Activated CD8-positive, alpha-beta memory T cell treated with anti-CD3 and anti-CD28 coated beads for 48 hours (primary cell): Measurements from ENCODE around the gene OPCML.

Source experiments
- DNase-seq, 3 experiments: peaks; one replicate each; pipeline ENCODE4 v3.0.0-alpha.2; 2020; ENCODE audit warnings: low read depth in 2 of 3, low spot score in 2 of 3

Gene OPCML

GRCh38 chr11:133531971-133532651 lies at the start of gene OPCML:
Gene OPCML (minus strand): TSS chr11:133532501.
- no peak for DNase-seq

GRCh38 chr11:133581091-133581490 lies 48.8 kb upstream of the OPCML start:
- no peak for DNase-seq

GRCh38 chr11:133579165-133580031 lies 47.1 kb upstream of the OPCML start:
- no peak for DNase-seq

GRCh38 chr11:133577403-133577802 lies 45.1 kb upstream of the OPCML start:
- no peak for DNase-seq

GRCh38 chr11:133576351-133576750 lies 44.0 kb upstream of the OPCML start:
- DNase-seq, result no peak

GRCh38 chr11:133573081-133573480 lies 40.8 kb upstream of the OPCML start:
- no peak for DNase-seq

- no peak for DNase-seq
These were observed 38.1 kb upstream of the OPCML start for GRCh38 chr11:133570376-133570775.

- no peak for DNase-seq
These were observed 31.3 kb upstream of the OPCML start for GRCh38 chr11:133563505-133564025.

- no peak for DNase-seq
These were observed 28.2 kb upstream of the OPCML start for GRCh38 chr11:133560472-133560855.

- no peak for DNase-seq
These were observed 27.7 kb upstream of the OPCML start for GRCh38 chr11:133559833-133560471.

- DNase-seq, result no peak
These were observed 27.1 kb upstream of the OPCML start for GRCh38 chr11:133559382-133559781.

- no peak for DNase-seq
These were observed 22.7 kb upstream of the OPCML start for GRCh38 chr11:133555034-133555433.

GRCh38 chr11:133553885-133554740 lies 21.8 kb upstream of the OPCML start:
- DNase-seq, result no peak

- DNase-seq, result no peak
These were observed 20.6 kb upstream of the OPCML start for GRCh38 chr11:133552938-133553337.

GRCh38 chr11:133551064-133551463 lies 18.8 kb upstream of the OPCML start:
- no peak for DNase-seq

GRCh38 chr11:133549826-133550225 lies 17.5 kb upstream of the OPCML start:
- DNase-seq, result no peak

- no peak for DNase-seq
These were observed 16.3 kb upstream of the OPCML start for GRCh38 chr11:133548641-133549040.

GRCh38 chr11:133547808-133548494 lies 15.7 kb upstream of the OPCML start:
- DNase-seq, result no peak

- DNase-seq, result no peak
These were observed 13.0 kb upstream of the OPCML start for GRCh38 chr11:133545199-133545803.

- DNase-seq, result no peak
These were observed 9.4 kb upstream of the OPCML start for GRCh38 chr11:133541720-133542095.
